Esophagus squamous epithelium (tissue), 5 donors: Measurements from ENCODE around the gene FOXP1. TPM values are rescaled to one million over a fixed set of nuclear protein-coding genes. Genes with fewer than 3 reads are reported as not detected.

ENCODE experiments used
- DNase-seq: peaks from one replicate; lab custom pipeline; 2025; lab: John Stamatoyannopoulos, UW
- H3K27ac ChIP-seq, 4 donors: fragments of 200-600 bp; sonication (generic); one replicate each; pipeline ENCODE4 v1.5.1; 2016 to 2019; ENCODE audit warnings: mild to moderate bottlenecking in 1 of 4
- H3K27me3 ChIP-seq, 4 donors: fragments of 200-600 bp; sonication (generic); 1 replicate in 3 of 4; 2 replicates in 1 of 4; pipeline versions ENCODE4 v1.5.1 to v1.6.0; 2017 to 2021; ENCODE audit warnings: antibody characterized with exemption in 1 of 4
- H3K36me3 ChIP-seq, 3 donors: fragments of 200-600 bp; sonication (generic); one replicate each; pipeline ENCODE4 v1.5.1; 2016 to 2019
- H3K4me1 ChIP-seq, 3 donors: fragments of 200-600 bp; sonication (generic); one replicate each; pipeline ENCODE4 v1.5.1; 2017 to 2019
- H3K4me3 ChIP-seq, 4 donors: fragments of 200-600 bp; sonication (generic); 1 replicate in 3 of 4; 2 replicates in 1 of 4; pipeline ENCODE4 v1.5.1; 2016 to 2019; ENCODE audit warnings: mild to moderate bottlenecking in 2 of 4, moderate library complexity in 1 of 4
- H3K9me3 ChIP-seq, 3 donors: fragments of 200-600 bp; sonication (generic); one replicate each; pipeline ENCODE4 v1.5.1; 2016 to 2019
- POLR2A ChIP-seq, 4 donors: fragments of 450-650 bp; IDR thresholded peaks; one replicate each; pipeline ENCODE4 v1.6.1; 2017; ENCODE audit warnings: antibody characterized with exemption in 4 of 4, mild to moderate bottlenecking in 4 of 4, moderate library complexity in 3 of 4
- WGBS, 2 donors: methylation state at CpG; one replicate each; pipeline ENCODE4 v1.1.5; 2018; 5-methylcytosine and 5-hydroxymethylcytosine counted together
- intact Hi-C: fragments of 100-400 bp; cut with DNase I; formaldehyde crosslinking; loops from one replicate; pipeline ENCODE4 v1.15.0; 2022
- total RNA-seq, 4 donors: library from RNA; depleted of rRNA; stranded (reverse); fragments of >200 nt; gene quantifications; one replicate each; pipeline ENCODE4 v1.1.0, GENCODE V29; 2016
- TF ChIP-seq, protein P1 (sequence below), 6 experiments: fragments of 450-650 bp in 4 of 6; fragments of 200-600 bp in 2 of 6; sonication (generic) in 2 of 6; IDR thresholded peaks; one replicate each; pipeline ENCODE4 v1.5.1; 2016 to 2019; ENCODE audit warnings: antibody characterized with exemption in 6 of 6, mild to moderate bottlenecking in 4 of 6, moderate library complexity in 4 of 6
- donor health status: DM: yes; HTN: yes; CAD: no.

Gene FOXP1
- total RNA-seq, 4 donors from 2014 or later: 49.1 to 124 (median 61.1) TPM

DNA sequence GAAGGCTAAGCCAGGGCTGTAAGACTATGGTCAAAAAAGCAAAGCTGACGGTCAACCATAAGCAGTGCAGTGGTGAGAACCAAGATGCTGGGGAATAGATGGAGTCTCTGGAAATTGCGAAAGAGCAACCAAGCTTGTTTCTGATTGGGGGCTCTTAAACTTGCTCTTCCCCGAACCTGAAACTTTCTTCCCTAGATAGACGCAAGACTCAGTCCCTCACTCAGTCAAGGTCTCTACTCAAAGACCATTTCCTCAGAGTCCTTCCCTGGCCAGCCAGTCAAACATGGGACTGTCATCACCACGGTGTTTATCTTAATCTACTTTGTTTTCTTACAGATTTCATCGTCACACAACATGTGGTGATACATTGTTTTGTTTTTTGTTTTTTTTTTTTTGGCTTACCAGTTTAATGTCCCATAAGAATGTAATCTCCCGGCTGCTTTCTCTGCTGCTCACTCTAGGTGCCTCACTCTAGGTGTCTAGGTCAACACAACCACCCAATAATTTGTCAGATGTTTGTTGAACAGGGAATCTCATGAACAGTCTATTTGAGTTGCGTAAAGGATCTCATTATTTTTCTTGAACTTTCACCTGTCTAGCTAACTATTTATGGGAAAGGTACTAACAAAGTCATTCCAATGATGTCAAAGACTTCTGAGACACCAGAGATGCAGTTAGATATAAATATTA lies 495.4 kb downstream of the FOXP1 start:
- Histone ChIP-seq H3K4me1 (peaks cover 0 to 26% (median 0%) of the 10 kb centered on the region in 3 donors), H3K36me3 (no peaks in the 10 kb centered on the region), H3K27me3 (no peaks in the 10 kb centered on the region), H3K4me3 (no peak overlapping the region), H3K9me3 (no peaks in the 10 kb centered on the region), H3K27ac (no peak overlapping the region)
- WGBS, 2 donors: 73 to 87% methylated on average over 8 of the region's 8 CpGs
- DNase-seq: no peak
- intact Hi-C loops: no loop called here
- TF ChIP-seq, protein P1, sequence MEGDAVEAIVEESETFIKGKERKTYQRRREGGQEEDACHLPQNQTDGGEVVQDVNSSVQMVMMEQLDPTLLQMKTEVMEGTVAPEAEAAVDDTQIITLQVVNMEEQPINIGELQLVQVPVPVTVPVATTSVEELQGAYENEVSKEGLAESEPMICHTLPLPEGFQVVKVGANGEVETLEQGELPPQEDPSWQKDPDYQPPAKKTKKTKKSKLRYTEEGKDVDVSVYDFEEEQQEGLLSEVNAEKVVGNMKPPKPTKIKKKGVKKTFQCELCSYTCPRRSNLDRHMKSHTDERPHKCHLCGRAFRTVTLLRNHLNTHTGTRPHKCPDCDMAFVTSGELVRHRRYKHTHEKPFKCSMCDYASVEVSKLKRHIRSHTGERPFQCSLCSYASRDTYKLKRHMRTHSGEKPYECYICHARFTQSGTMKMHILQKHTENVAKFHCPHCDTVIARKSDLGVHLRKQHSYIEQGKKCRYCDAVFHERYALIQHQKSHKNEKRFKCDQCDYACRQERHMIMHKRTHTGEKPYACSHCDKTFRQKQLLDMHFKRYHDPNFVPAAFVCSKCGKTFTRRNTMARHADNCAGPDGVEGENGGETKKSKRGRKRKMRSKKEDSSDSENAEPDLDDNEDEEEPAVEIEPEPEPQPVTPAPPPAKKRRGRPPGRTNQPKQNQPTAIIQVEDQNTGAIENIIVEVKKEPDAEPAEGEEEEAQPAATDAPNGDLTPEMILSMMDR (IDR thresholded peaks at IDR 0.05): no peak
- TF ChIP-seq POLR2A (IDR thresholded peaks at IDR 0.05): no peak

DNA sequence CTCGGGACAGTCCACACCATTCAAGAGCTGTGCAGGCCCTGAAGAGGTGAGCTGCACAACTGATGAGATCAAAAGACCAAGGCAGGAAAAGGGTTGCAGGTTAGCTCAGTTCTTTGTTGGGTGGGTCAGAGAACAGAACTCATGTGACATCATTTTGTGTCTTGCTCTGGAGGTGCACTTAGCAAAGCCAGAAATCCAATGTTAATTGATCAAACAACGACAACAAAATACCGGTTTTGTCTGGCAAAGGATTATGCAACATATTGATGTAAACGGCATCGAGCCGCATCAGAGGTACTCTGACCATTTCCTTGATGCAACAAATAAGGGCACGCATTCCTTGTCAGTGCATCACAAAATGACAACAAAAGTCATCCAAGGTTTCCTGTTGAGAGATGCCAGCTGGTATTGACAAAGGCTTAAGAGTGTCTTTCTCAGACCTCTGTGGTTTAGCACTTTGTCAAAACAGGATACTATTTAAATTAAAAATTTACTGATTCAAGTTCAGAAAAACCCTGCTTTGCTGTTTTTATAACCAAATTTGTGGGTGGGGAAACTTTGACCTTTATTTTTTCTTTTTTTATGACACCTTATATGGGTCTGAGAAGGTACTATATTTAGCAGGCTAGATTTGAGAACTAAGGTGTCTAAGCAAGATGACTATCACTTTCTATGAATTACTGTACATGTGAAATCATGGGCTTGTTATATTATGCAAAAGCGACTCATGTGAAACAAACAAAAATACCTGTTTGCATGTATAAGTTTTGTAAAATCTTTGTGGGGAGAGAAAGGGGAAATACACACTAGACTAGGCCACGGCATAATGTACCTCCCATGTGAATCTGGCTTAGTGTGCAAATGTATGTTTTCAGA lies 496.1 kb downstream of the FOXP1 start:
- WGBS, 2 donors: 59 to 70% methylated on average over 9 of the region's 9 CpGs
- intact Hi-C loops: no loop called here
- TF ChIP-seq POLR2A (IDR thresholded peaks at IDR 0.05): no peak
- TF ChIP-seq, protein P1 (IDR thresholded peaks at IDR 0.05): no peak
- no peaks in the 10 kb centered on the region for H3K36me3 ChIP-seq
- H3K27me3 ChIP-seq: no peaks in the 10 kb centered on the region
- H3K4me3 ChIP-seq: no peak overlapping the region
- no peak for DNase-seq
- peaks cover 0 to 26% (median 0%) of the 10 kb centered on the region in 3 donors for H3K4me1 ChIP-seq
- no peaks in the 10 kb centered on the region for H3K9me3 ChIP-seq
- peak overlapping the region in 1 of 4 donors; percentile 23 for H3K27ac ChIP-seq

DNA sequence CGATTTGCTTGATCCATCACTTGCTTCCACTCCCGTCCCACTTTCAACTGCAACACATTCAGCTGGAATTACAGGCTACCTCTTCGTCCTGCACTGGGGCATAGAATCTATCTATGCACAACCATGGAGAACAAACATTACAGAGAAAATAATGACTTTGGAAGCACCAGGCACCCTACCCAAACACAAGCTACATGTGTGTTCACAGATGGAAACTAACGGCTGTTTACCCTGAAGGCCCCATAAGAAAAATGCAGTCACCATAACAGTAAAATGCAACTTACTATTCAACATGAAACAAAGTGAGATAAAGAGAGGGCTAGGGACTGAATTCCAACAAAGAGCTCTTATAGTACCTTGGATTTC lies 496.8 kb downstream of the FOXP1 start:
- H3K27ac ChIP-seq: no peak overlapping the region
- intact Hi-C loops: no loop called here
- H3K9me3 ChIP-seq: no peaks in the 10 kb centered on the region
- no peak overlapping the region for H3K4me3 ChIP-seq
- no peaks in the 10 kb centered on the region for H3K27me3 ChIP-seq
- TF ChIP-seq, protein P1 (IDR thresholded peaks at IDR 0.05): no peak
- no peak for TF ChIP-seq POLR2A (IDR thresholded peaks at IDR 0.05)
- WGBS, 2 donors: 74 to 81% methylated on average over 4 of the region's 4 CpGs
- peaks cover 0 to 26% (median 0%) of the 10 kb centered on the region in 3 donors for H3K4me1 ChIP-seq
- no peak for DNase-seq
- no peaks in the 10 kb centered on the region for H3K36me3 ChIP-seq

DNA sequence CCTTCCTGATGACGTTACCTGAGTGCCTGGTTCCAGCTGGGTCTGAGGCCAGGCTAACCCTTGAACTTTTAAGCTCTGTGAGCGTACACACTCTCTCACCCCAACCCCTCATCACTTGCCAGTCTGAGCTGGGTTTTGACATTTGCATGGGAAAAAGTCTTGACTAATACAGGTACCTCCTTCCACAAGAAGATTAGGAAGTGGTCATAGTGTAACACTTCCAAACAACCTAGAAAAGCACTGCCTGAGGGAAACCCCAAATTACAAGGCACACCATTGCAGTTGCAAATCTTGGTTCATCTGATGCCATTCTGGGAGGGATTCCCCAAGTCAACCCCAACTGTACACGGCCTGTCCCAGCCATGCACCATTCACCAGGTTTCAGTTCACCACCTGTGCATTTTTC lies 499.8 kb downstream of the FOXP1 start:
- Histone ChIP-seq H3K4me1 (peaks cover 0 to 30% (median 0%) of the 10 kb centered on the region in 3 donors), H3K27ac (no peak overlapping the region), H3K4me3 (no peak overlapping the region), H3K9me3 (no peaks in the 10 kb centered on the region), H3K36me3 (no peaks in the 10 kb centered on the region), H3K27me3 (no peaks in the 10 kb centered on the region)
- WGBS, 2 donors: 73 to 76% methylated on average over 3 of the region's 3 CpGs
- intact Hi-C loops: no loop called here
- no peak for TF ChIP-seq POLR2A (IDR thresholded peaks at IDR 0.05)
- TF ChIP-seq, protein P1 (IDR thresholded peaks at IDR 0.05): no peak
- no peak for DNase-seq

DNA sequence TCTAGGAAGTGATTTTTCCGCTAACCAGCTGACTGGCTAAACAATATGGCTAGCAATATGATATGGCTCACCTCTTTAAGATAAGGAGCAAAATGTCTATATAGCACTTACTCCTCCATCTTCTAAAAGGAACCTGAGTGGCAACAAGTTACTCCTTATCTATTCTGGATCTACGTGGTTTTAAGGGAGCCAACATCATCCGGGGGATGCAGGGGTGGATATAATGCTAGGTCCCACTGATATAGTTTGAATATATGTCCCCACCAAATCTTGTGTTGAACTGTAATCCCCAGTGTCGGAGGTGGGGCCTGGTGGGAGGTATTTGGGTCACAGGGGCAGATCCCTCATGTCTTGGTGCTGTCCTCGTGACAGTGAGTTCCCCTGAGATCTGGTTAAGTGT lies 500.7 kb downstream of the FOXP1 start:
- Histone ChIP-seq H3K27me3 (no peaks in the 10 kb centered on the region), H3K4me1 (peaks cover 0 to 28% (median 0%) of the 10 kb centered on the region in 3 donors), H3K36me3 (no peaks in the 10 kb centered on the region), H3K27ac (no peak overlapping the region), H3K4me3 (no peak overlapping the region), H3K9me3 (no peaks in the 10 kb centered on the region)
- intact Hi-C loops: no loop called here
- TF ChIP-seq POLR2A (IDR thresholded peaks at IDR 0.05): no peak
- 87% methylated on average over 5 of the region's 5 CpGs for WGBS, 2 donors
- no peak for DNase-seq
